ENCODE results near the gene SLC6A1.

SLC6A1 gene

GRCh38 chr3:10996345-10997013 lies 3.9 kb downstream of the SLC6A1 start:
- no peak for DNase-seq

- DNase-seq, result no peak
Observed at GRCh38 chr3:10997196-10997595, 4.6 kb downstream of the SLC6A1 start.

- no peak for DNase-seq
Observed at GRCh38 chr3:10998542-10998941, 6.0 kb downstream of the SLC6A1 start.

- no peak for DNase-seq
Observed at GRCh38 chr3:10999221-11000107, 6.9 kb downstream of the SLC6A1 start.

- DNase-seq, result no peak
Observed at GRCh38 chr3:11000528-11000927, 8.0 kb downstream of the SLC6A1 start.

- DNase-seq, result no peak
Observed at GRCh38 chr3:11001020-11001657, 8.6 kb downstream of the SLC6A1 start.

- DNase-seq, result no peak
Observed at GRCh38 chr3:11001658-11002021, 9.1 kb downstream of the SLC6A1 start.

- DNase-seq, result no peak
Observed at GRCh38 chr3:11002371-11002807, 9.8 kb downstream of the SLC6A1 start.

- DNase-seq, result no peak
Observed at GRCh38 chr3:11004563-11004962, 12.0 kb downstream of the SLC6A1 start.

GRCh38 chr3:11005686-11006256 lies 13.2 kb downstream of the SLC6A1 start:
- no peak for DNase-seq

GRCh38 chr3:11006986-11007933 lies 14.7 kb downstream of the SLC6A1 start:
- DNase-seq, result no peak

GRCh38 chr3:11009898-11010297 lies 17.4 kb downstream of the SLC6A1 start:
- DNase-seq, result no peak

GRCh38 chr3:11010426-11011165 lies 18.0 kb downstream of the SLC6A1 start:
- DNase-seq, result no peak

- DNase-seq, result no peak
Observed at GRCh38 chr3:11014253-11014652, 21.7 kb downstream of the SLC6A1 start.

- no peak for DNase-seq
Observed at GRCh38 chr3:11014752-11015151, 22.2 kb downstream of the SLC6A1 start.

GRCh38 chr3:11015369-11015768 lies 22.8 kb downstream of the SLC6A1 start:
- no peak for DNase-seq

GRCh38 chr3:11016727-11017126 lies 24.2 kb downstream of the SLC6A1 start:
- DNase-seq, result no peak

GRCh38 chr3:11019116-11019819 lies 26.7 kb downstream of the SLC6A1 start:
- no peak for DNase-seq

- DNase-seq, result no peak
Observed at GRCh38 chr3:11020764-11021163, 28.2 kb downstream of the SLC6A1 start.

GRCh38 chr3:11021611-11022011 lies 29.1 kb downstream of the SLC6A1 start:
- DNase-seq, result no peak

GRCh38 chr3:11022115-11022514 lies 29.6 kb downstream of the SLC6A1 start:
- no peak for DNase-seq

All from NCI-H345 (cell line).